ENCODE results near the gene PERP. TPM values are rescaled to one million over a fixed set of nuclear protein-coding genes. Genes with fewer than 3 reads are reported as not detected.

Gene PERP
- polyA plus RNA-seq, 2 of the 4 experiments (the other 2 are of a cell fraction): 48.3 to 67.2 TPM

DNA sequence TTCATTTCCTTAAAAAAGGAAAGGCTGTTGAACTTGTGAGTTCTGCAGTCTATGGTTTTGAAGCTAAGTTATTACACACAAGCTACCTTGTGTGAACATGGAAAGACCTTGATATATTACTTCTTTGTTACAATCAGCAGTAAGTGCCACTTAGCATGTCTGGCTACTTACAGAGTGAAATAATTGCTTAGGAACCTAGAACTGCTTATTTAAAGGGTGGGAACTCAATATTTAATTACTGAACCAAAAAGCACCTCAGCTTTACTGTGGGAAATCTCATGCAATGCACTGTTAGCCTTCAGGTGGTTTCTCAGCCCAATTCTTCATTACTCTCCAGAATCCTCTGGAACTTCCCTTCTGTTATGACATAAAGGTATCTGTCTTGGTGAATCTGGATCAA, 17.9 kb downstream of the PERP start:
- DNase-seq (ENCODE audit: low read depth in 1 of 2, low spot score in 1 of 2) (no peak), ATAC-seq (no peak)
- CTCF ChIA-PET: interaction anchor here (0.7 to 0.9 kb wide), 2 partner anchors 11 to 20 kb away, joined by 3 to 4 read pairs; no protein-coding TSS in a partner anchor

DNA sequence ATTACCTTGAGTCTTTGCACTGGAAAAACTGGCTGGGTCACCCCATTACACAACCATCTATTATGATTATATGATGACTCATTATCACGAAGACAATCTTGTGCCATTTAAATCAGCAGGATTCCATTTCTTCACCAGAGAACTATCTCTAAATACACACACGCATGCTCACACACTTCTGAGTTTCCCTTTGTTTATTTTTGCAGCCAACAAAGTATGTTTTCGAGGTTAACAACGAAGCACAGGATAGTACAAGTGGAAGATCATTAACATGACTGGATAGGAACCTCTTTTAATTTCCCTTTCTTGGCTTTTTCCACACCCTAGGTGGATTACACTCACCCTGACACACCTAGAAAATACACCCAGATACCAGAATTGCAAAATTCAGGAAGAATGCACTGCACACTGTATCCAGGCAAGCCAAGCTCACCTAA, 18.9 kb downstream of the PERP start:
- H3K4me2 ChIP-seq: peak overlapping the region; percentile 85
- peak overlapping the region; percentile 84 to 92 for H3K27ac ChIP-seq
- 4% methylated on average over 4 of the region's 4 CpGs for WGBS (ENCODE audit: missing lambda C conversion rate)
- H3K4me3 ChIP-seq: no peak overlapping the region
- DNase-seq (ENCODE audit: low read depth in 1 of 2, low spot score in 1 of 2) (peak; percentile 44 to 84), FAIRE-seq (peak; percentile 74), ATAC-seq (peak; percentile 79)
- ChIA-PET CTCF (interaction anchor here (0.7 kb wide), 1 partner anchor 12 kb away, joined by 4 read pairs; no protein-coding TSS in a partner anchor), POLR2A (no interaction called here)
- no peaks in the 10 kb centered on the region for H3K9me3 ChIP-seq
- H3K4me1 ChIP-seq: peaks cover 44% of the 10 kb centered on the region
- no peak for TF ChIP-seq RARB (CRISPR knock-in tag; IDR thresholded peaks at IDR 0.05)
- TF ChIP-seq, protein P1, sequence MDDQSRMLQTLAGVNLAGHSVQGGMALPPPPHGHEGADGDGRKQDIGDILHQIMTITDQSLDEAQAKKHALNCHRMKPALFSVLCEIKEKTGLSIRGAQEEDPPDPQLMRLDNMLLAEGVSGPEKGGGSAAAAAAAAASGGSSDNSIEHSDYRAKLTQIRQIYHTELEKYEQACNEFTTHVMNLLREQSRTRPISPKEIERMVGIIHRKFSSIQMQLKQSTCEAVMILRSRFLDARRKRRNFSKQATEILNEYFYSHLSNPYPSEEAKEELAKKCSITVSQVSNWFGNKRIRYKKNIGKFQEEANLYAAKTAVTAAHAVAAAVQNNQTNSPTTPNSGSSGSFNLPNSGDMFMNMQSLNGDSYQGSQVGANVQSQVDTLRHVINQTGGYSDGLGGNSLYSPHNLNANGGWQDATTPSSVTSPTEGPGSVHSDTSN (IDR thresholded peaks at IDR 0.05): no peak
- no peak for TF ChIP-seq POLR2AphosphoS2 (conservative IDR thresholded peaks at IDR 0.05; ENCODE audit: low read length)
- TF ChIP-seq CHD2 (IDR thresholded peaks at IDR 0.05; ENCODE audit: low read length, partially characterized antibody): no peak
- TF ChIP-seq EP300 (IDR thresholded peaks at IDR 0.05): peak; percentile 61 to 65; a peak in 2 of 5 replicates
- TF ChIP-seq NR3C1 (IDR thresholded peaks at IDR 0.05): no peak
- TF ChIP-seq CHD4 (IDR thresholded peaks at IDR 0.05; ENCODE audit: borderline replicate concordance): no peak
- TF ChIP-seq, protein P2, sequence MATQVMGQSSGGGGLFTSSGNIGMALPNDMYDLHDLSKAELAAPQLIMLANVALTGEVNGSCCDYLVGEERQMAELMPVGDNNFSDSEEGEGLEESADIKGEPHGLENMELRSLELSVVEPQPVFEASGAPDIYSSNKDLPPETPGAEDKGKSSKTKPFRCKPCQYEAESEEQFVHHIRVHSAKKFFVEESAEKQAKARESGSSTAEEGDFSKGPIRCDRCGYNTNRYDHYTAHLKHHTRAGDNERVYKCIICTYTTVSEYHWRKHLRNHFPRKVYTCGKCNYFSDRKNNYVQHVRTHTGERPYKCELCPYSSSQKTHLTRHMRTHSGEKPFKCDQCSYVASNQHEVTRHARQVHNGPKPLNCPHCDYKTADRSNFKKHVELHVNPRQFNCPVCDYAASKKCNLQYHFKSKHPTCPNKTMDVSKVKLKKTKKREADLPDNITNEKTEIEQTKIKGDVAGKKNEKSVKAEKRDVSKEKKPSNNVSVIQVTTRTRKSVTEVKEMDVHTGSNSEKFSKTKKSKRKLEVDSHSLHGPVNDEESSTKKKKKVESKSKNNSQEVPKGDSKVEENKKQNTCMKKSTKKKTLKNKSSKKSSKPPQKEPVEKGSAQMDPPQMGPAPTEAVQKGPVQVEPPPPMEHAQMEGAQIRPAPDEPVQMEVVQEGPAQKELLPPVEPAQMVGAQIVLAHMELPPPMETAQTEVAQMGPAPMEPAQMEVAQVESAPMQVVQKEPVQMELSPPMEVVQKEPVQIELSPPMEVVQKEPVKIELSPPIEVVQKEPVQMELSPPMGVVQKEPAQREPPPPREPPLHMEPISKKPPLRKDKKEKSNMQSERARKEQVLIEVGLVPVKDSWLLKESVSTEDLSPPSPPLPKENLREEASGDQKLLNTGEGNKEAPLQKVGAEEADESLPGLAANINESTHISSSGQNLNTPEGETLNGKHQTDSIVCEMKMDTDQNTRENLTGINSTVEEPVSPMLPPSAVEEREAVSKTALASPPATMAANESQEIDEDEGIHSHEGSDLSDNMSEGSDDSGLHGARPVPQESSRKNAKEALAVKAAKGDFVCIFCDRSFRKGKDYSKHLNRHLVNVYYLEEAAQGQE (IDR thresholded peaks at IDR 0.05): no peak
- TF ChIP-seq, protein P3, sequence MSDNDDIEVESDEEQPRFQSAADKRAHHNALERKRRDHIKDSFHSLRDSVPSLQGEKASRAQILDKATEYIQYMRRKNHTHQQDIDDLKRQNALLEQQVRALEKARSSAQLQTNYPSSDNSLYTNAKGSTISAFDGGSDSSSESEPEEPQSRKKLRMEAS (IDR thresholded peaks at IDR 0.05): 0 out of 2 replicates have a peak, but pooled peaks have one; percentile 36
- no peak for TF ChIP-seq HDAC2 (IDR thresholded peaks at IDR 0.05)
- no peak for TF ChIP-seq EHF (CRISPR knock-in tag; IDR thresholded peaks at IDR 0.05)
- TF ChIP-seq FOSL2 (IDR thresholded peaks at IDR 0.05): peak; percentile 88
- peak; percentile 98 for TF ChIP-seq FOSL2 (CRISPR knock-in tag; IDR thresholded peaks at IDR 0.05)
- TF ChIP-seq ZSCAN20 (CRISPR knock-in tag; IDR thresholded peaks at IDR 0.05): no peak
- TF ChIP-seq GATA3 (IDR thresholded peaks at IDR 0.05; ENCODE audit: borderline replicate concordance): peak; percentile 87
- no peak for TF ChIP-seq FOSB (CRISPR knock-in tag; IDR thresholded peaks at IDR 0.05)
- TF ChIP-seq HOXB5 (CRISPR knock-in tag; IDR thresholded peaks at IDR 0.05): no peak
- TF ChIP-seq, protein P4, sequence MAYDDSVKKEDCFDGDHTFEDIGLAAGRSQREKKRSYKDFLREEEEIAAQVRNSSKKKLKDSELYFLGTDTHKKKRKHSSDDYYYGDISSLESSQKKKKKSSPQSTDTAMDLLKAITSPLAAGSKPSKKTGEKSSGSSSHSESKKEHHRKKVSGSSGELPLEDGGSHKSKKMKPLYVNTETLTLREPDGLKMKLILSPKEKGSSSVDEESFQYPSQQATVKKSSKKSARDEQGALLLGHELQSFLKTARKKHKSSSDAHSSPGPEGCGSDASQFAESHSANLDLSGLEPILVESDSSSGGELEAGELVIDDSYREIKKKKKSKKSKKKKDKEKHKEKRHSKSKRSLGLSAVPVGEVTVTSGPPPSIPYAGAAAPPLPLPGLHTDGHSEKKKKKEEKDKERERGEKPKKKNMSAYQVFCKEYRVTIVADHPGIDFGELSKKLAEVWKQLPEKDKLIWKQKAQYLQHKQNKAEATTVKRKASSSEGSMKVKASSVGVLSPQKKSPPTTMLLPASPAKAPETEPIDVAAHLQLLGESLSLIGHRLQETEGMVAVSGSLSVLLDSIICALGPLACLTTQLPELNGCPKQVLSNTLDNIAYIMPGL (CRISPR knock-in tag; IDR thresholded peaks at IDR 0.05; ENCODE audit: borderline replicate concordance): no peak
- TF ChIP-seq ZC3H11A (IDR thresholded peaks at IDR 0.05): no peak
- TF ChIP-seq JUN (IDR thresholded peaks at IDR 0.05): peak in 1 of 2 experiments; percentile 49; a peak in 2 of 5 replicates
- TF ChIP-seq, protein P5, sequence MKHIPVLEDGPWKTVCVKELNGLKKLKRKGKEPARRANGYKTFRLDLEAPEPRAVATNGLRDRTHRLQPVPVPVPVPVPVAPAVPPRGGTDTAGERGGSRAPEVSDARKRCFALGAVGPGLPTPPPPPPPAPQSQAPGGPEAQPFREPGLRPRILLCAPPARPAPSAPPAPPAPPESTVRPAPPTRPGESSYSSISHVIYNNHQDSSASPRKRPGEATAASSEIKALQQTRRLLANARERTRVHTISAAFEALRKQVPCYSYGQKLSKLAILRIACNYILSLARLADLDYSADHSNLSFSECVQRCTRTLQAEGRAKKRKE (CRISPR knock-in tag; IDR thresholded peaks at IDR 0.05; ENCODE audit: low read depth): no peak
- TF ChIP-seq, protein P6, sequence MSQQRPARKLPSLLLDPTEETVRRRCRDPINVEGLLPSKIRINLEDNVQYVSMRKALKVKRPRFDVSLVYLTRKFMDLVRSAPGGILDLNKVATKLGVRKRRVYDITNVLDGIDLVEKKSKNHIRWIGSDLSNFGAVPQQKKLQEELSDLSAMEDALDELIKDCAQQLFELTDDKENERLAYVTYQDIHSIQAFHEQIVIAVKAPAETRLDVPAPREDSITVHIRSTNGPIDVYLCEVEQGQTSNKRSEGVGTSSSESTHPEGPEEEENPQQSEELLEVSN (IDR thresholded peaks at IDR 0.05; ENCODE audit: borderline replicate concordance, low read depth): no peak
- TF ChIP-seq POLR2A (IDR thresholded peaks at IDR 0.05; ENCODE audit: low read length): no peak
- no peak for TF ChIP-seq TP53 (CRISPR knock-in tag; IDR thresholded peaks at IDR 0.05)
- no peak for TF ChIP-seq MAZ (IDR thresholded peaks at IDR 0.05; ENCODE audit: borderline replicate concordance, low read depth, low read length)
- no peak for TF ChIP-seq RCOR1 (IDR thresholded peaks at IDR 0.05; ENCODE audit: low read depth, low read length)
- no peak for TF ChIP-seq FOXS1 (CRISPR knock-in tag; IDR thresholded peaks at IDR 0.05)
- TF ChIP-seq ZFP36 (IDR thresholded peaks at IDR 0.05; ENCODE audit: borderline replicate concordance, partially characterized antibody): no peak
- no peak for TF ChIP-seq PHF8 (IDR thresholded peaks at IDR 0.05; ENCODE audit: borderline replicate concordance, low read depth)
- TF ChIP-seq ESRRA (IDR thresholded peaks at IDR 0.05; ENCODE audit: borderline replicate concordance, low read length): no peak
- TF ChIP-seq NFE2L2 (conservative IDR thresholded peaks at IDR 0.05; ENCODE audit: low read length): peak; percentile 38; the same call in 1 of the 2 replicates
- TF ChIP-seq SMC3 (IDR thresholded peaks at IDR 0.05): no peak

More for the DNA sequence above, 17.9 kb downstream of the PERP start:
- peak overlapping the region; percentile 85 for H3K4me2 ChIP-seq
- peak overlapping the region; percentile 84 to 92 for H3K27ac ChIP-seq
- no peak for FAIRE-seq
- POLR2A ChIA-PET: no interaction called here
- H3K4me1 ChIP-seq: peaks cover 44% of the 10 kb centered on the region
- no peaks in the 10 kb centered on the region for H3K9me3 ChIP-seq
- TF ChIP-seq ZFP36 (IDR thresholded peaks at IDR 0.05; ENCODE audit: borderline replicate concordance, partially characterized antibody): no peak
- H3K4me3 ChIP-seq: no peak overlapping the region

Data from A549 (cell line).